OCI-LY7 (cell line): ENCODE results near the gene TMEM94.

Experiments
- CTCF ChIP-seq: fragments of 200-600 bp; sonication (generic); conservative IDR thresholded peaks from 2 replicates; pipeline ENCODE4 v1.5.1; 2014; ENCODE audit warnings: mild to moderate bottlenecking, antibody characterized with exemption, low read length, moderate library complexity, mixed read lengths
- EZH2phosphoT487 ChIP-seq: fragments of 200-600 bp; sonication (generic); IDR thresholded peaks from 2 replicates; pipeline ENCODE4 v1.6.1; 2018; ENCODE audit warnings: low read depth, borderline replicate concordance, mild to moderate bottlenecking, mixed run types, antibody characterized with exemption, low read length, moderate library complexity, mixed read lengths

GRCh38 chr17:75521951-75522727 lies 65.7 kb downstream of the TMEM94 start:
- TF ChIP-seq CTCF (no peak), EZH2phosphoT487 (no peak)
